OCI-M1 (cell line): Measurements from ENCODE around the gene RARA.
"Not testable (repeated sequence)": the region's sequence is repeated elsewhere in the genome, so short reads cannot be mapped to it uniquely, and the experiment has no call there.

ENCODE experiments used
- DNase-seq: peaks from one replicate; lab custom pipeline; 2025; lab: John Stamatoyannopoulos, UW

RARA gene

DNA sequence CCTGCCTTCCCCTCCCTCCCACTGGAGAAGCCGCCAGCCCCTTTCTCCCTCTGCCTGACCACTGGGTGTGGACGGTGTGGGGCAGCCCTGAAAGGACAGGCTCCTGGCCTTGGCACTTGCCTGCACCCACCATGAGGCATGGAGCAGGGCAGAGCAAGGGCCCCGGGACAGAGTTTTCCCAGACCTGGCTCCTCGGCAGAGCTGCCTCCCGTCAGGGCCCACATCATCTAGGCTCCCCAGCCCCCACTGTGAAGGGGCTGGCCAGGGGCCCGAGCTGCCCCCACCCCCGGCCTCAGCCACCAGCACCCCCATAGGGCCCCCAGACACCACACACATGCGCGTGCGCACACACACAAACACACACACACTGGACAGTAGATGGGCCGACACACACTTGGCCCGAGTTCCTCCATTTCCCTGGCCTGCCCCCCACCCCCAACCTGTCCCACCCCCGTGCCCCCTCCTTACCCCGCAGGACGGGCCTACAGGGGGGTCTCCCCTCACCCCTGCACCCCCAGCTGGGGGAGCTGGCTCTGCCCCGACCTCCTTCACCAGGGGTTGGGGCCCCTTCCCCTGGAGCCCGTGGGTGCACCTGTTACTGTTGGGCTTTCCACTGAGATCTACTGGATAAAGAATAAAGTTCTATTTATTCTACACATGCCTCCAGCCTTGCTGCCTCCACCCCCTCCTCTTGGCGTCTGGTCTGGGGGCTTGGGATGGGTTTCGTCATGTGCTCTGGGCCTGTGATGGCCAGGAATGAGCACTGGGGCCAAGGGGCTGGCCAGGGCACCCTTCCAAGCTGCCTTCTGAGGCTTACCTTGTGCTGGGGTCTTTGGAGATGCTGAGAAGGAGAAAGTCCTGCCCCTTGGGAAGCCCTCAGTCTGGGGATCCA lies 48.3 kb downstream of the RARA start:
- DNase-seq: no peak

DNA sequence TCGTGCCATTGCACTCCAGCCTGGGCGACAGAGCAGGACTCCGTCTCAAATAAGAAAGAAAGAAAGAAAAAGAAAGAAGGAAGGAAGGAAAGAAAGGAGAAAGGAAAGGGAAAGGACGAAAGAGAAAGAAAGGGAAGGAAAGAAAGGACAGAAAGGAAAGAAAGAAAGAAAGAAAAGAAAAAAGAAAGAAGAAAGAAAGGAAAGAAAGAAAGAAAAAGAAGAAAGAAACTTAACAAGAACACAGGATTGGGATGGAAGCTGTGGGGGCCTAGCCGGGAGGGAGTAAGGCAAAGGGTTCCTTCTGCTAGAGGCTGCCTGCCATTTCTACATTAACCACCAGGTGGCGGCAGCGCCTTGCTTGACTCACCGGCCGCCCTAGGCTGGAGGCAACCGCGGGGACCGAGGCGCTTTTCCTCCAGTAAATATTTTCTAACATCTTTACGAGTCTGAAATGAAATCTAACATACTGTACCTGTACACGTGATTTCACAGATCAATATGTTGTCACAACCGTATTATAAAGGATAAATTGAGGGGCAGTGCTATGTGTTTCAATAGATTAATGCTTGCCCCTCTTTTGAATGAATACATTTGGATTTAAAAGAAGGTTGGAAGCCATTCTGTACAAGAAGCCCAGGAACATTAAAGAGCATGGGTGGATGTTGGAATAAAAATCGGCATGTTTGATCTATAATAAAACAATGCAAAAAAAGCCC lies 49.5 kb downstream of the RARA start:
- peak; percentile 95 for DNase-seq

DNA sequence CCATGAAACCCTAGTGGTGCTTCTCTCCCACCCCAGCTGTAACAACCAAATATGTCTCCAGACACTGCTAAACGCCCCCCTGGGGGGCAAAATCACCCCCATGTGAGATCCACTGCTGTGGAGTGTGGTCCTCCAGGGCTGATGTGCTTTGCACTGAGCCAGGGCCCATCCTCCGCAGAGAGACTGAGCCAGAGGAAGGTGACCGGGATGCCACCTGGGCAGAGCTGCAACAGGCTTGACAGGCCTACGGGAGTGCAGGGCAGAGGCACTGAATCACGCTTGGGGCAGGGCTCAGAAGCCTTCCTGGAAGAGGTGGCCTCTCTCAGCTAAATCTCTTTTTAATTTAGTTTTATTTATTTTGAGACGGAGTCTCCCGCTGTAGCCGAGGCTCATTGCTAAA lies 51.1 kb downstream of the RARA start:
- DNase-seq: no peak

DNA sequence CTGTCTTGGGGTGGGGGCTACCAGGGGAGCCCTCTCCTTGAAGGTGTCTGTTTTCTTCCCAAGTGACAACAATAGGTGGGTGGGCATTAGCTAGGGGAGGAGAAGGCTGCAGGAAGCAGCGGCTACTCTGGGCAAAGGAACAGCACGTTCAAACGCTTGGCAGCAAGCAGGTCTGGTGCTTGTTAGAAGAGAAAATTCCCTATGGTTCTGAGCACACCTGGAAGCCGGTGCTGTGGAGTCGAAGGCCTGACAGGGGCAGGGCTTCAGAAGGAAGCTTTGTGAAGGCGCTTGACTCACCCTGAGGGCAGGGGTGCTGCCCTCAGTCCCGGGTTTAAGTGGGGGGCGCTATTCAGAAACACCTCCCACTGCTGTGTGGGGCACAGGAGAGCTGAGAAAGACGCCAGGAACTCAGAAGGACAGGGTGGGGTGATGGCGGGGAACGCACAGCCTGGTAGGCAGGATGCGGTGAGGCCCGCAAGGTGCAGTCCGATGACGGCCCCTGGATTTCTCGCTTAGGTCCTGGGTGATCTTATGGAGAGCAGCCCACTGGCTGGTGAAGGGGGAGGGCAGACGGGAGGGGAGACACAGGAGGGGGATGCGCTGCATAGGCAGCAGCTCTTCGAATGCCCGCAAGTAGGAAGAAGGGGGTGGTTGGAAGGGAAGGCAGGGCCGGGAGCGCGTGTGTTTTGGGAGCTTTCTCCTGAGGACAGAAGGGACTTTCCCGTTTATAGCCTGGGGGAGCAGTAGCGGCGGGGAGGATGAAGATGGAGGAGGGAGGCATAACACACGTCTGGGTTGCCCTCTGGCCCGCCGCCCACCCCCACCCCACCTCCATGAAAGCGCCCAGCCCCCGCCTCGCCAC lies 52.3 kb downstream of the RARA start:
- DNase-seq: no peak

DNA sequence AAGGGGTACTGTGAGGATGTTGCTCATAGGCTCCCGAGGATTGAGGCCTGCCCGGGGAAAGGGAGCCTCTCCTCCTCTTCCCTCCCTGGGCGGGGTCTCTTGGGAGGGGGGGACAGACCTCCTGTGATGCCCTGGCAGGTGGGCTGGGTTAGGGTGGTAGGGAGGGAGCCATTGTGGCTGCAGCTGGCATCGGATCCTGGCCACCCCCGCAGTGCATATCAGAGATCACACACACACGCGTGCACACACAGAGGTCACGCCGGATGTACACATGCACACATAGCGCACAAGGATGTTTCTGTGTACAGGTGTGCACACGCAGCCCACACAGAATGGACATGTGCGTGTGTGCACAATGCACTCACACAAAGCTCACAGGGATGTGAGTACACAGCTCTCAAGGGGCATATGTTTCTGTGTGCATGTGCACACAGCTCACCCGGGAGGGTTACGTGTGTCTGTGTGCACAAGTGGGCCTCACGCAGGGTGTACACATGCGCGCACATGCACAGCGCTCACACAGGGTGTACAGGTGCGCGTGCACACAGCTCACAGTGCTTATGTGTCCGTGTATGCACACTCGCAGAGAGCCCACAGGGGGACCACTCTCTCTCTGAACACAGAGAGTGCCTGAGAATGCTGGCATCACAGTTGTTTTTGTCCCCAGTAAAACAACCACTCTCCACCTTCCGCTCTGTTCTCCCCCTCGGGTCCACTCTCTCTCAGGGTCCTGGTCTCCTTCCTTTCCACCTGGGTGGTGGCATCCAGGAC lies 53.1 kb downstream of the RARA start:
- DNase-seq: no peak

DNA sequence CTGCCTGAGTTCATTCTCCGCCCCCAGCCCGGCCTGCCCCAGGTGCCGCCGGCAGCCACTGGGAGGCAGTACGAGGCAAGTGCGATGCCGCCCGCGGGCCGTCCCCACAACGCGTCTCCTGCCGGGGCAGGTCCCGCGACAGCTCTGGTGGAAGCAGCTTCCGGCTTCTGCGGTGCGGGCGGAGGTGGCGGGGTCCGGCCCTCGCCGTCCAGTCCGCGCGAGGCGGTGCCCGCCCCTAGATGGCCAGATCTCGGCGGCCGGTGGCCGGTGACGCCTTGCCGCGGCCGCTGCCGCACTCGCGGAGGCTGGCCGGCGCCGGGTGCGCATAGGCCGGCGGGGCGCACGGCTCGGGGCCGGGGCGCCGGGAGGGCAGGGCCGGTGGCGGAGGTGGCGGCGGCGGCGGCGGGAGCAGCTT lies 53.7 kb downstream of the RARA start:
- peak; percentile 92 for DNase-seq

DNA sequence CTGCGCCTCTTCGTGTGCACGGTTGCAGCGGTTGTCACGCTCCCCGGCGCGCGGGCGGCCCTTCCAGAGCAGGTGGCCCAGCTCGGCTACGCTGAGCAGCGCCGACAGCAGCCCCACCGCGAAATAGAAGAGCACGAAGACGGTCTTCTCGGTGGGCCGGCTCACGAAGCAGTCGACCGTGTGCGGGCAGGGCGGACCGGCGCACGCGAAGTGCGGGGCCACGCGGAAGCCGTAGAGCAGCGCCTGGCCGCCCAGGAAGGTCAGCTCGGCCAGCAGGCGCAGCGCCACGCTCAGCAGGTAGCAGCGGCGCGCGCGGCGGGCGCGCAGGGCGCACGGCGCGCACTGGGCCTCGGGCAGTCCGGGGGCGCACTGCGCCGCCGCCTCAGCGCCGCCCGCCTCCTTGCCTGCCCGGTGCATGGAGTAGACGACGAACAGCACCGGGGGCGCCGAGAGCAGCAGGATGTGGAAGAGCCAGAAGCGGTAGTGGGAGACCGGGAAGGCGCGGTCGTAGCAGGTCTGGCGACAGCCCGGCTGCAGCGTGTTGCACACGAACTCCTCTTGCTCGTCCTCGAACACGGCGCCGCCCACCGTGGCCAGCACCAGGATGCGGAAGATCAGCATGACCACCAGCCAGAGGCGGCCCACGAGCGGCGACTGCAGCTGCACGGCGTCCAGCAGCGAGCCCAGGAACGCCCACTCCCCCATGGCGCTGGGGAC lies 54.3 kb downstream of the RARA start:
- no peak for DNase-seq

DNA sequence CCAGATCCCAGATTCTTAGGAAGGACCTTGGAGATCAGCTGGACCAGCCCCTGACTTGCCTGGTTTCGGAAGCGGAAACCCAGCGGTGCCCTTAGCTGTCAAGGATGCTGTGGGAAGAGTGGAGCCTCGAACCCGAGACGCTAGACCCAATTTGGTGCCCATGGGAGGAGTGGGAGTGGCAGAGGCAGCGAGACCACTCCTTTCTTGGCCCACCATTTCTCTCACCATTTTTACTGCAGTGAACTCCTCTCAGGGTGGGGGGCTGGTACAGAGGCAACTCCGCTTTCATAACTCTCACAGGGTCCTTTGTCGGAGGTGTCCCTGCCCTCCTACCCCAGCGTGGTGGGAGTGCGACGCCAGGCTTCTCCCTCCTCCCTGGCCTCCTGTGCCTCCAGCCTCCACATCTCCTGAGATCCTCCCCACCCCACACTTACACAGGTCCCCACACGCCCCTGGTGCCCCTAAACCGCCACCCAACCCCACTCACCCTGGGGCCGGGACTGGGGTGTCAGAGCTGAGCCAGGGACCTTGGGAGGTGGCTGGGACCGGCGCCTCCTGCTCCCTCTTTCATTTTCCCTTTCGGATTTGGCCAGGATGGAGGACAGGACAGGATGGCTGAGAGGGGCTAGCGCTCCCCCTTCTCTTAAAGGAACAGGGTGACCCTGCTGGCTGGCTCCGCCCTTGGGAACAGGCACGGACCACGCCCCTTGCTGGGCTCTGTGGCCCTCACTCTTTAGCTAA lies 55.3 kb downstream of the RARA start, which contains the start of gene GJD3:
Gene GJD3, minus strand, starts transcription at position 617 of the 741 bp plus-strand sequence. CDS start 922 bp downstream, outside the sequence.
- DNase-seq: no peak

DNA sequence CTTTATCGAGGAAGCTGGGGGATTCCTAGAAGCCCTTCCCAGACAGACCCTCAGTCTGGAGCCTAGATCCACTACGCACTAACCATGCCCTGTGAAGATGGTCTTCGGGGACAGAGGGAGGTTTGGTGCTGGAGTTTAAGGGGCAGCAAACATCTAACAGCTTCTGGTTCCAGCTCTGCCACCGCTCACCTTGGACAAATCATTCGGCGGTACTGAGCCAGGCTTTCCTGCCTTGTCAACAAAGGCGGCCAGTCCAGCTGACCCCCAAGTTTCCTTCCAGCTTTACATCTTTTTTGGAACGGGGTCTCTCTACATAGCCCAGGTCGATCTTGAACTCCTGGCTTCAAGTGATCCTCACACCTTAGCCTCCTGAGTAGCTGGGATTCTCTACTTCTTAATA lies 55.9 kb downstream of the RARA start:
- DNase-seq: no peak

DNA sequence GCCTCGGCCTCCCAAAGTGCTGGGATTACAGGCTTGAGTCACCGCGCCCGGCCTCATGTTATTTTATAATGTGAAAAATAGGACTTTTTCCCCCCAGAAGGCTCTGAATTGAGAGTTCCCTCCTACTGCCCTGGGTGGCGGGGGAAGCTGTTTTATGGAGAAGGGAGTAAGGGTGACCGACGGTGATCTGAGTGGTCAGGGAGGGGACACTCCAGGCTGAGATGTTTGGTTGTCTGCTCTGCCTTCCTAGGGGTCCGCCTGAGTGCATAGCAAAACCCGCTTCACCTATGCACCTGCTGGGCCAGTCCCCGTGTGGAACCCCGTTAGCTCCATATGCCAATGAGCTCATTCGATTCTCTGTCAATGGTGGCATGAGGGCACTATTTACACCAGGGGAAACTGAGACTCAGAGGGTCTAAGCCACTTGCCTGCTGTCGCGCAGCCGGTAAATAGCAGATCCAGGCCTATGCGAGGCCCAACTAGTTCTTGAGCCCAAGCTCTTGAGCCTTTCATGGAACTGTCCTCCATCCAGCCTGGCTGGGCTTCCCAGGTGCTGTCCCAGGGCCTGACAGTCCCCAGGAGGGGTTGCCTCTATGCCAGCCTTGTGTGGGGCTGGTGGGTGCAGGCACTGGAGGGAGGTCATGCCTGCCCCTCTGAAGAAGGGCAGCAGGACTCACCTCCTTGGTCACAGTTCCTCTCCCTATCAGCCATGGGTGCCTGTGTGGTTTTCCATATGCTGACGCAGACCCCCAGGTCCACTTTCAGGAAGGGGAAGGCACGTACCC lies 57.3 kb downstream of the RARA start:
- no peak for DNase-seq

DNA sequence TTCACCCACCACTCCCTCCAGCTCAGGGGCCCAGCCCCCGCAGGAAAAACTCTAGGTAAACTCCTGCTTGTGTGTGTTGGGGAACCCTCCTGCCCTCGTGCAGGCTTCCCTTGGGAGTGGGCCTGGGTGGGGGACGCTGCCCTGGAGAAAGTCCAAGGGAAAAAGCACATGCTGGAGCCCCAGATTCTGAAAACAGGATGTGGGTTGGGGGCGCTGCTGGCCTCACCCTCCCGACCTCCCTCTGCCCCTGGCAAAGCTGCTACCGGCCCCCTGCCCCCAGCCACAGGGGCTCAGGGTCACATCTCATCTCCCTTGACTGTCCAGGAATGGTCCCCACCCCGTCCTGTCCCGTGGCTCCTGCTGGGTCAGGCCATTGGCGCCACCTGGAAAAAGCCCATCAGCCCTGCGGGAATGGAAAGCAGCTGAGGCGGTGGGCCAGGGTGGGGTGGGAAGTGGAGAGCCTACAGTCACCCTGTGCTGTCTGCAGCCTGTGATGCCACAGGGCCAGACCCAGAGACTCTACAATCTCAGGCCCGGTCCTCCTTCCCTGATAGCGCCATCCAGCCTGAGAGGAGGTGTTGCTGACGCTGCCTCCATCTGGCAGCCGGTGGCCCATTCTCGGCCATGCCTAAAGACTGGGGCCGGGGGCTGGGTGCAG lies 58.0 kb downstream of the RARA start:
- no peak for DNase-seq

DNA sequence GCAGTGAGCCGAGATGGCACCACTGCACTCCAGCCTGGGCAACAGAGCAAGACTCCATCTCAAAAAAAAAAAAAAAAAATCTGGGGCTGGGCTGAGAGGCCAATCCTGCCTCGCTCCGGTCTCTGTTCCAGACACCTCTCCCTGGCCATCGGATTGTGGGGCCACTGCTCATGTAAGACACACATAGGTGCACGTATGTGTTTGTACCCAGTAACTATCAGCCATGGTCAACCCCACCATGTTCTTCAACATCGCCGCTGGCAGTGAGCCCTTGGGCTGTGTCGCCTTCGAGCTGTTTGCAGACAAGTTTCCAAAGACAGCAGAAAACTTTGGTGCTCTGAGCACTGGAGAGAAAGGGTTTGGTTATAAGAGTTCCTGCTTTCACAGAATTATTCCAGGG lies 58.7 kb downstream of the RARA start:
- not testable (repeated sequence) for DNase-seq

DNA sequence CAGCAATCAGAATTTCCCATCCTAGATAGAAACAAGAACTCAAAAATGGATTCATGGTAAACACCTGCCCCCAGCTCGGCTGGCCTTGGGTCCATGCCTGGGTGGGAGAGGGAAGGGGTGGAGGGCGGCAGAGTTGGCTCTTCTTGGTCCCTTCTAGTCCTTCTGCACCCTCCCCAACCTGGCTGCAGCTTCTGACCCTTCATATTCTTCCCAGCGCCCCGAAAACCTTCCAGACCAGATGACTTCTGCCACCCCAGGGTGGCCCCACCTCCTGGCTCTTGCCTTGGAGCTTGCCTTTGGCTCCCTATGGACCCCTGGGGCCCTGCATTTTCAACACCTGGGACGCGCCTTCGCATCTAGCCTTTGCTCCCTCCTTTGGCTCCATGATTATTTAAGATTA lies 60.9 kb downstream of the RARA start:
- no peak for DNase-seq

DNA sequence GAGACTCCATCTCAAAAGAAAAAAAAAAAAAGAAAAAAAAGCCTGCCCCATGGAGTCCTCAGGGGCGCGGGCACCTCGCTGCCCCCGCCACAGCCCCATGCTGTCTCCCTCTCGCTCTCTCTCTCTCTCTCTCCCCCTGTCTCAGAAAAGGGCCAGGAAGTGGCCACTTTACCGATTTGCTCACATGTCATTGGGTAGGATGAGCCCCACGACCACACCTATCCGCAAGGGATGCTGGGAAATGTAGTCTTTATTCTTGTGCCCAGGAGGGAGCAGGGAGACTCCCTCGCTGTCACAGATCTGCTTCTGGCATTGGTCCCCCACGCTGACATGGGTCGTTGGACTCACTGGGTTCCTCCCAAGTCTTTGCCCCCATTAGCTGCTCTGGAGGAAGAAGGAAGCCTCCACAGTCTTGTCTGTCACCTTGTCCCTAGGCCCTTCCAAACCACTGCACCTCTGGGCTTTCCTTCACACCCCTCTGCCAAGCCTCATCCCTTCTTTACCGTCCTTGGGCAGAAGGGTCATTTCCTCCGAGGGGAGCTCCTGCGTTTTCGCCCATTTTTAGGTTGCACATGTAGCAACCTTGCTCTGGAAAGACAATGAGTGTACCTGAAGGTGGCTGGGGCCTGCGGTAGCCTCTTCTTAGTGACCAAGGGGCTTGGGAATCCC lies 62.4 kb downstream of the RARA start:
- DNase-seq: no peak

DNA sequence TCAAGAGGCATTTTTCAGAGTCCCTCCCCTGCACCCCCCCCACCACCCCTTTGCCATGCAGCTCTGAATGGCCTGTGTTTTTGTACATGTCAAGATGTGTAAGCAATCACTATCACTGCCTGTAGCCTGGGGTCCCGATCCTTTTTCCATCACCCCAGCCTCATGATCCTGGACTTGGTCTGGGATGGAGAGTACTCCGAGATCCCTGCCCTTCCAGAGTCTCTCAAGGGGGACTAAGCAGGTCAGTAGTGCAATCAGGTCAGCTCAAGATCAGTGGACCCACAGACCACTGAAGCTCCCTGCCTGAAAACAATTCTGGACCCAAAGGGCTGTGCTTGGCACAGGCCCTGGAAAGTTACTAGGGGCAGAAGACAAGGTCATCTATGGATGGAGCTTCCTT lies 63.1 kb downstream of the RARA start:
- DNase-seq: no peak

DNA sequence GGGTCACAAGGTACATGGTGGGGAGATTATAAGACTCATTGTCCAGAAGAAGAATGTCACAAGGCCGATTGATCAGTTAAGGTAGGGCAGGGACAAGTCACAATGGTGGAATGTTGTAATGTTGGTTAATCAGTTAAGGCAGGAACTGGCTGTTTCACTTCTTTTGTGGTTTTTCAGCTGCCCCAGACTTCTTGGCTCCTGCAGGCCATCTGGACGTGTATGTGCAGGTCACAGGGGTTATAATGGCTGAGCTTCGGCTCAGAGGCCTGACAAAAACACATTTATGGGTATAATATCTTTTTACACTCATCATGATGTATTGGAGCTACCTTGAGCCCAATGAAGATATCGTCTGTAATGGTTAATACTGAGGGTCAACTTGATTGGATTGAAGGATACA lies 63.7 kb downstream of the RARA start:
- peak; percentile 66 for DNase-seq

DNA sequence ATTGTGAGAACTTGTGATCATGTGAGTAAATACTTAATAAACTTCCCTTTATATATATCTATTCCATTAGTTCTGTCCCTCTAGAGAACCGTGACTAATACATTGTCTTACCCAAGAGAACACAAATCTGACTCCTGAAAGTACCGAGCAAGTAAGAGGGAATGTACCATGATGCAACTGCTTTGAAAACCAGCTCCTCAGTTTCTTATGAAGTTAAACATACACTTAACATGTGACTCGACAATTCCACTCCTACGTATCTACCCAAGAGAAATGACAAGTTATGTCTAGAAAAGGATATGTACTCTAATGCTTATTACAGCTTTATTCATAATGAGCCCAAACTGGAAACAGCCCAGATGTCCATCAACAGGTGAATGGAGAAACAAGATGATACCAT lies 64.3 kb downstream of the RARA start:
- DNase-seq: no peak

DNA sequence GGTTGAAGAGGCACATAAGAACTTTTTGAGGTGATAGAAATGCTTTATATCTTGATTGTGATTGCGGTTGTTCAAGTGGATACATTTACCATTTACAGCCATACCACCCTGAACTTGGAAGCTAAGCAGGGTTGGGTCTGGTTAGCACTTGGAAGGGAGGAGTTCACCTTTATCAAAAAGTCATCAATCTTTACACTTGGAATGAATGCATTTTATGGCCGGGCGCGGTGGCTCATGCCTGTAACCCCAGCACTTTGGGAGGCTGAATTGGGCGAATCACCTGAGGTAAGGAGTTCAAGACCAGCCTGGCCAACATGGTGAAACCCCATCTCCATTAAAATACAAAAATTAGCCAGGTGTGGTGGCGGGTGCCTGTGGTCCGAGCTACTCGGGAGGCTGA lies 65.0 kb downstream of the RARA start:
- DNase-seq: no peak
